Esophagus (tissue), 2 donors: ENCODE results near the gene ATRN. TPM values are rescaled to one million over a fixed set of nuclear protein-coding genes. Genes with fewer than 3 reads are reported as not detected.
"Not testable (repeated sequence)": the region's sequence is repeated elsewhere in the genome, so short reads cannot be mapped to it uniquely, and the experiment has no call there.

Experiments
- H3K27ac ChIP-seq, 2 donors: one replicate each; pipeline ENCODE4 v1.5.1; 2013; ENCODE audit warnings: low read depth in 2 of 2, mild to moderate bottlenecking in 2 of 2, inconsistent platforms in 1 of 2, low read length in 1 of 2, moderate library complexity in 1 of 2
- H3K27me3 ChIP-seq, 2 donors: one replicate each; pipeline ENCODE4 v1.6.1; 2013; ENCODE audit warnings: low read length in 2 of 2, control low read depth in 1 of 2, mild to moderate bottlenecking in 1 of 2; ENCODE audit not compliant: insufficient read depth in 2 of 2, control insufficient read depth in 1 of 2
- H3K36me3 ChIP-seq, 2 donors: one replicate each; pipeline ENCODE4 v1.6.1; 2013; ENCODE audit warnings: low read length in 1 of 2; ENCODE audit not compliant: control insufficient read depth in 2 of 2, insufficient read depth in 2 of 2
- H3K4me1 ChIP-seq, 2 donors: one replicate each; pipeline ENCODE4 v1.6.1; 2013; ENCODE audit warnings: low read length in 1 of 2; ENCODE audit not compliant: control insufficient read depth in 2 of 2, insufficient read depth in 2 of 2
- H3K4me3 ChIP-seq, 2 donors: one replicate each; pipeline ENCODE4 v1.5.1; 2013; ENCODE audit warnings: low read length in 2 of 2, mild to moderate bottlenecking in 2 of 2, low read depth in 1 of 2, moderate library complexity in 1 of 2
- H3K9me3 ChIP-seq, 2 donors: one replicate each; pipeline ENCODE4 v1.6.1; 2013; ENCODE audit warnings: mild to moderate bottlenecking in 2 of 2, low read depth in 1 of 2, low read length in 1 of 2, moderate library complexity in 1 of 2; ENCODE audit not compliant: control insufficient read depth in 2 of 2, insufficient read depth in 1 of 2
- WGBS, 2 donors: extraction: QIAGEN DNeasy Blood & Tissue Kit; methylation state at CpG; one replicate each; pipeline ENCODE4 v1.1.7; 2013; 5-methylcytosine and 5-hydroxymethylcytosine counted together
- polyA plus RNA-seq, 2 donors: library from polyadenylated mRNA; stranded (reverse); fragments of 200-250 nt; gene quantifications; one replicate each; pipeline ENCODE4 v1.2.3, GENCODE V29; 2013
- donor health status: healthy with polysubstance abuse.
- donor health status: Bipolar disorder and iron deficiency.

The ATRN gene
- polyA plus RNA-seq, 2 donors, result 2.4 to 5.1 TPM

- H3K36me3 ChIP-seq, result no peaks in the 10 kb centered on the region
- H3K4me3 ChIP-seq, result no peak overlapping the region
- H3K4me1 ChIP-seq, result no peaks in the 10 kb centered on the region
- WGBS, 2 donors, result 87 to 90% methylated on average over 2 of the region's 2 CpGs
- no peaks in the 10 kb centered on the region for H3K9me3 ChIP-seq
- no peak overlapping the region for H3K27ac ChIP-seq
- H3K27me3 ChIP-seq, result no peaks in the 10 kb centered on the region
These were observed 32.1 kb downstream of the ATRN start for GRCh38 chr20:3502878-3503277.

- 91 to 92% methylated on average over 4 of the region's 4 CpGs for WGBS, 2 donors
- H3K27me3 ChIP-seq, result no peaks in the 10 kb centered on the region
- no peaks in the 10 kb centered on the region for H3K9me3 ChIP-seq
- H3K36me3 ChIP-seq, result no peaks in the 10 kb centered on the region
- H3K4me1 ChIP-seq, result no peaks in the 10 kb centered on the region
- no peak overlapping the region for H3K27ac ChIP-seq
- no peak overlapping the region for H3K4me3 ChIP-seq
These were observed 34.3 kb downstream of the ATRN start for GRCh38 chr20:3505148-3505547.

GRCh38 chr20:3509064-3509463 lies 38.2 kb downstream of the ATRN start:
- H3K27ac ChIP-seq, result no peak overlapping the region

DNA sequence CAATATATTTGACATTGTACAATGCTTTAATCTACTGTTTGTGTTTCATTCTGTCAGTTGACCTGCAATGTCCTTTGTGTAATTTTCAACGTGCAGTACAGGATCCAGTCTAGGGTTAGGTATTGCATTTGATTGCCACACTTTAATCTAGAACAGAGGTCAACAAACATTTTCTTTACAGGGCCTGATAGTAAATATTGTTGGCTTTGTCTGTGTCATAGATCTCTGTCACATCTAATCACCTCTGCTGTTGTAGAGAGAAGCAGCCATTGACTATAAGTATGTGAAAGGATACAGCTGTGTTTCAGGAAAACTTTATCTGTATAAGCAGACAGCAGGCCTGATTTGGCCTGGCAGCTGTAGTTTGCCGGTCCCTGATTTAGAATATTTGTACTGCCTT lies 39.3 kb downstream of the ATRN start:
- H3K4me1 ChIP-seq, result no peaks in the 10 kb centered on the region
- no peaks in the 10 kb centered on the region for H3K9me3 ChIP-seq
- H3K4me3 ChIP-seq, result no peak overlapping the region
- WGBS, 2 donors, result 44 to 57% methylated on average over 2 of the region's 2 CpGs
- H3K27ac ChIP-seq, result no peak overlapping the region
- no peaks in the 10 kb centered on the region for H3K27me3 ChIP-seq
- H3K36me3 ChIP-seq, result no peaks in the 10 kb centered on the region

More at GRCh38 chr20:3509064-3509463, 38.2 kb downstream of the ATRN start:
- Histone ChIP-seq H3K4me1 (no peaks in the 10 kb centered on the region), H3K27me3 (no peaks in the 10 kb centered on the region), H3K9me3 (no peaks in the 10 kb centered on the region), H3K36me3 (no peaks in the 10 kb centered on the region), H3K4me3 (no peak overlapping the region)
- 69 to 70% methylated on average over 2 of the region's 2 CpGs for WGBS, 2 donors

DNA sequence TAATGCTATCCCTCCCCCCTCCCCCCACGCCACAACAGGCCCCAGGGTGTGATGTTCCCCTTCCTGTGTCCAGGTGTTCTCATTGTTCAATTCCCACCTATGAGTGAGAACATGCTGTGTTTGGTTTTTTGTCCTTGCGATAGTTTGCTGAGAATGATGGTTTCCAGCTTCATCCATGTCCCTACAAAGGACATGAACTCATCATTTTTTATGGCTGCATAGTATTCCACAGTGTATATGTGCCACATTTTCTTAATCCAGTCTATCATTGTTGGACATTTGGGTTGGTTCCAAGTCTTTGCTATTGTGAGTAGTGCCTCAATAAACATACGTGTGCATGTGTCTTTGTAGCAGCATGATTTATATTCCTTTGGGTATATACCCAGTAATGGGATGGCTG lies 41.4 kb downstream of the ATRN start:
- H3K27ac ChIP-seq, H3K4me1 ChIP-seq, H3K27me3 ChIP-seq, H3K4me3 ChIP-seq, H3K9me3 ChIP-seq, H3K36me3 ChIP-seq: not testable (repeated sequence)
- WGBS, 2 donors, result 89 to 96% methylated on average over 3 of the region's 3 CpGs

GRCh38 chr20:3514012-3514642 lies 43.3 kb downstream of the ATRN start:
- Histone ChIP-seq H3K4me3 (no peak overlapping the region), H3K27me3 (no peaks in the 10 kb centered on the region), H3K36me3 (no peaks in the 10 kb centered on the region), H3K4me1 (no peaks in the 10 kb centered on the region), H3K27ac (no peak overlapping the region), H3K9me3 (no peaks in the 10 kb centered on the region)
- 92 to 96% methylated on average over 3 of the region's 3 CpGs for WGBS, 2 donors

DNA sequence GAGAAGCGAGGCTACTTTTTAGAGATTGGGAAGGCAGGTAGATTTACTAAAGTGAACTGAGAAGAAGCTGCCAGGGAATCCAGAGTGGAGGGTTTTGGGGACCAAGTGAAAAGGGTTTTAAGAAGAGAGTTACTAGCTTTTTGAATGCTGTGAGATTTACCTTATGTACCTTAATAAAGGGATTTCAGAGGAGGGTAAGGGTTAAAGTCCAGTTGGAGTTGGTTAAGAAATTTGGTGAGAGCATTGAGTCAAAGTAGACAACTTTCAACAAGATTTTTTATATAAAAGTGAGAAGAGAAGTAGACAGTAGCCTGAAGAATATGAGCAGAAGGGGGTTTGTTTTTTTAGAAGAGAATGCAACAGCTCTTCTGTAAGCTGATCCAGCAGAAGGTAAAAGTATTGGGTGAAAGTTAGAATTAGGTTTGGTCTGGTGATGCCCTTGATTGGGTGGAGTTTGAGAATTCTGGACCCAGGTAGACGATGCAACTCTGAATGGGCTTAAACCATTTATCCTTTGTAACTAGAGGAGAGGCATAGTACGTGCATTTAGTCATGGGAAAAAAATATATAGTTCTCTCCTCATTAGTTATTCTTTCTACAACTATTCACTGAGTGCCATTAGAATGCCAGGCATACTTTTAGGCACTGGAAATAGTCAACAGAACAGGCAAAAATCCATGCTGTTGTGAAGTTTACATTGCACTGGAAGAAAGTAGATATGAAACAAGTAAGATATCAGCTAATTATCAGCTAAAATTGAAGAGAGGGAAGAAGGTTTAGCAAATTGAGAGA lies 44.8 kb downstream of the ATRN start:
- Histone ChIP-seq H3K4me3 (no peak overlapping the region), H3K27ac (no peak overlapping the region), H3K4me1 (no peaks in the 10 kb centered on the region), H3K36me3 (no peaks in the 10 kb centered on the region), H3K27me3 (no peaks in the 10 kb centered on the region), H3K9me3 (no peaks in the 10 kb centered on the region)
- WGBS, 2 donors, result 88 to 92% methylated on average over 3 of the region's 3 CpGs

DNA sequence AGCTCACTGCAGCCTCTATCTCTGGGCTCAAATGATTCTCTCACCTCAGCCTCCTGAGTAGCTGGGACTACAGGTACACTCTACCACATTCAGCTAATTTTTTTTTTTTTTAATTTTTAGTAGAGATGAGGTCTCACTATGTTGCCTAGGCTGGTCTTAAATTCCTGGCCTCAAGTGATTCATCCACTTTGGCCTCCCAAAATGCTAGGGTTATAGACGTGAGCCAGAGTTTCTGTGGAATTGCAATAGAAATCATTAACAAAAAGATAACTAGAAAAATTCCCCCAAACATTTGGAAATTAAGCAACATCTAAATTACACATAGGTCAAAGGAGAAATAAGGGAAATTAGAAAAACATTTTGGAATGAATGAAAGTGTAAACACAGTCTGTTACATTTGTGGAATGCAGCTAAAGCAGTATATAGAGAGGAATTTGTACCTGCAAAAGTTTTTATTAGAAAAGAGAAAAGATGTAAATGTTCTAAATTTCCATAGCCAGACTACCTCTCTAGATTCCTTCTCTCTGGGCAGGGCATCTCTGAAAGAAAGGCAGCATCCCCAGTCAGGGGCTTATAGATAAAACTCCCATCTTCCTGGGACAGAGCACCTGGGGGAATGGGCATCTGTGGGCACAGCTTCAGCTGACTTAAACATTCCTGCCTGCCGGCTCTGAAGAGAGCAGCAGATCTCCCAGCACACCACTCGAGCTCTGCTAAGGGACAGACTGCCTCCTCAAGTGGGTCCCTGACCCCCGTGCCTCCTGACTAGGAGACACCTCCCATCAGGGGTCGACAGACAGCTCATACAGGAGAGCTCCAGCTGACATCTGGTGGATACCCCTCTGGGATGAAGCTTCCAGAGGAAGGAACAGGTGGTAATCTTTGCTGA lies 51.3 kb downstream of the ATRN start:
- H3K27me3 ChIP-seq, result no peaks in the 10 kb centered on the region
- 92 to 95% methylated on average over 5 of the region's 5 CpGs for WGBS, 2 donors
- no peaks in the 10 kb centered on the region for H3K36me3 ChIP-seq
- H3K4me1 ChIP-seq, result no peaks in the 10 kb centered on the region
- no peaks in the 10 kb centered on the region for H3K9me3 ChIP-seq
- H3K4me3 ChIP-seq, result no peak overlapping the region
- no peak overlapping the region for H3K27ac ChIP-seq

- not testable (repeated sequence) for H3K27ac ChIP-seq, H3K9me3 ChIP-seq, H3K4me1 ChIP-seq, H3K4me3 ChIP-seq, H3K27me3 ChIP-seq, H3K36me3 ChIP-seq
- 92 to 97% methylated on average over 5 of the region's 5 CpGs for WGBS, 2 donors
These were observed 53.9 kb downstream of the ATRN start for GRCh38 chr20:3524696-3525095.
